ENCODE data around the gene CNTN4.
"Not testable (repeated sequence)": the region's sequence is repeated elsewhere in the genome, so short reads cannot be mapped to it uniquely, and the experiment has no call there.

CNTN4 gene

DNA sequence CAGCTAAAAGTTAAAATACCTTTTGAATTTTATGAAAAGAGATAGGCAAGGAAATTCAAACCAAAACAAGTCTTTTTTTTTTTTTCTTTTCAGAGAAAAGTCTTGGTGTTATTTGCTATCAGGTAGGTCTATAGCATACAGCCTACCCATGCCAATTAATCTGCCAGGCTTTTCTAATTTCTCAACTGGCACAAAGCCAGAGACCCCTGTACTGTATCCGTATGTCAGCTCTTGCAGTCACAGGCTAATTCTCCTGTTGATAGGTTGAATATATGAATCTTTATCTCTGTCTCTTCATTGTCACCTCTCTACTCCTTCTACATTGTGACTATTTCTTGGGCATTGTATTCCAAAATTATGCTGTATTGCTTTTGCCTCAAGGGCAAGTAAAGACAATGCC is 878.1 kb downstream of the CNTN4 start:
- Histone ChIP-seq H3K27ac (ENCODE audit: insufficient read depth, low read depth, low read length, poor library complexity, severe bottlenecking) (no peak overlapping the region), H3K9me3 (ENCODE audit: control insufficient read depth, low read length) (no peaks in the 10 kb centered on the region), H3K4me1 (ENCODE audit: control insufficient read depth, insufficient read depth, low read length) (peaks cover 6% of the 10 kb centered on the region), H3K36me3 (ENCODE audit: control insufficient read depth, insufficient read depth, low read length) (no peaks in the 10 kb centered on the region), H3K27me3 (ENCODE audit: control insufficient read depth, insufficient read depth, low read length, poor library complexity, severe bottlenecking) (no peaks in the 10 kb centered on the region), H3K4me3 (ENCODE audit: insufficient read depth, low read depth, low read length) (no peak overlapping the region)
- WGBS, 2 experiments, result 90% methylated on average over 1 of the region's 1 CpG; no CpG with 5 or more reads in 1 of the 2 experiments

DNA sequence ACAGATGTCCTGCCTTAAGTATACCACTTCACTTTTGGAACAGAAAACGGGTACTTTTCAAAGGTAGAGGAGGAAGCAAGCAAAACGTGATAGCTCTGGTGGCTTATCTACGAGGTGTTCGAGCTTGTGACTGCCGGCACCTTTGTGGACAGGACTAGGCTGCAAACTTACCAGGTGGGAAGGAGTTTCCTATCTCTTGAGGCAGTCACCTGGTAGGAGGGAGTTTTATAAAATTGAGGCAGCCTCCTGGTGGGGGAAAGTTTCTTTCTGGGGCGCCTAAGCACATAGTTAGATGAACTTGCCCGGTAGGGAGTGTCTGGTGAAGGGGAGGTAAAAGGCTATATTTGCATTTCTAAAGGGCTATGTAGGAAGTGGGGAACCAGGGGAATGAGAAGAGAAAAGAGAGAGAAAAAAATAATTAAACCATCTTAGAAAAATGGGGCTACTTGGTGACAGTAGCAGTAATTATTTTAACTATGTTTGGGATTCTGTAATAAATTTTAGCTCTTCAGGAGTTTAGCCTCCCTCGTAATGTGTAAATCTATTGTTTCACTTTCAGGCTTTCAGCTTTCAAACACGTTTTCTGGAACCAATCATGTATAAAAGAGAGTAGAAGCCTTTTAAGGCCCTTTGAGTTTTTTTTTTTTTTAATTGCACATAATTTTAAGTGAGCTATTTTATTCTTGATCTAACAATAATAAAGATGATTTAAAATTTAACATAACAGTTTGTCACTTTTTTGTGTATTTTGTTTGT is 880.5 kb downstream of the CNTN4 start:
- Histone ChIP-seq H3K4me1 (ENCODE audit: control insufficient read depth, insufficient read depth, low read length) (peaks cover 6% of the 10 kb centered on the region), H3K36me3 (ENCODE audit: control insufficient read depth, insufficient read depth, low read length) (no peaks in the 10 kb centered on the region), H3K9me3 (ENCODE audit: control insufficient read depth, low read length) (no peaks in the 10 kb centered on the region), H3K27ac (ENCODE audit: insufficient read depth, low read depth, low read length, poor library complexity, severe bottlenecking) (no peak overlapping the region), H3K4me3 (ENCODE audit: insufficient read depth, low read depth, low read length) (no peak overlapping the region), H3K27me3 (ENCODE audit: control insufficient read depth, insufficient read depth, low read length, poor library complexity, severe bottlenecking) (no peaks in the 10 kb centered on the region)
- 20 to 22% methylated on average over 7 to 9 of the region's 9 CpGs for WGBS, 2 experiments

DNA sequence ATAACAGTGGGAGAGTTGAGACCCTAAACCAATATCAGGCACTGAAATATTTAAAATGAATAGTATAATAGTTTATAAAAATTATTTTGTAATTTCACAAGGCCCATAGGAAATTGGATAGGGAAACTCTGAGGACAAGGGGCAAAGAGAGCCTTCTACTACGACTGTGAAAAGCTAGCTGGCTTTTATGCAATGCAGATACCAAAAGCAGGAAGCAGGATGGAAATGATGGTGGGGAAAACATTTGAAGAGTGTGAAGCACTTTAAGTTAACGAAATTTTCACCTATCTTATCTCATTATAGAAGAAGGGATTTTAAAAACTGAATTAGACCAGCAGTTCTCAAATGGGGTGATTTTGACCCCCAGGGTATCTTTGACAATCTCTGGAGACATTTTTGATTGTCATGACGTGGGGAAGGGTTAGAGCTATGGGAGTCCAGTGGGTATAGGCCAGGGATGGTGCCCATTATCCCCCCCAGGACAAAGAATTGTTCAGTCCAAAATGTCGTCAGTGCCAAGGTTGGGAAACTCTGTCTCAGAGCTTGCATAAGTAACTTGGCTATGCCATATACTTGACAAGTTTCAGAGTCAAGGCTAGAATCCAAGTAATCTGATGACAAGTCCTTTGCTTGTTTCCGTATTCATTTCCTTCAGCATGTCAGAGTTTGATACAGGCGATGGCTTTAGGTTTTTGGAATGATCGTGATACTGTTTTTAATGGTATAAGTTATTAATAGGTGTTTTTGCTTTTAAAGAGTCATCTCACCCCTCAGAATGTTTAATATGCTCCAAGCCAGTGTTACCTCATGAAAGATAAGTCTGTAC is 885.6 kb downstream of the CNTN4 start:
- H3K27ac ChIP-seq (ENCODE audit: insufficient read depth, low read depth, low read length, poor library complexity, severe bottlenecking), result no peak overlapping the region
- 87 to 93% methylated on average over 6 to 7 of the region's 7 CpGs for WGBS, 2 experiments
- H3K4me1 ChIP-seq (ENCODE audit: control insufficient read depth, insufficient read depth, low read length), result peaks cover 6% of the 10 kb centered on the region

DNA sequence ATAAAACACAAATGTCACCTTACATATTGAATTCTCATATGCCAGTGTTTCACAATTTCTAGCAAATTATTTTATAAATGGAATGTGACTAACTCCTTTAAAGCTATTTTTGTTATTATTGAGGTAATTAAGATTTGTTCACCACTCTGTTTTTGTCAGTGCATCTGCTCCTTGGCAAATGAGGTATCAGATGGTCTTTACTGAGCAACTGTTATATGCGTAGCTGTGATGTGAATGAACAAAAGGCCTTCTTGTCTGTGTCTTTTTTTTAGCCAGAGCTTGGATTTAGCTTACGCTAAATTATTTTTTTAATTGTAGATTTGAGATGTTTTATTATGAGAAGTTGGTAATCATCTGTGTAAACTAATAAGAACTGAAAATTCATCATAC is 886.2 kb downstream of the CNTN4 start:
- Histone ChIP-seq H3K9me3 (ENCODE audit: control insufficient read depth, low read length) (no peaks in the 10 kb centered on the region), H3K36me3 (ENCODE audit: control insufficient read depth, insufficient read depth, low read length) (no peaks in the 10 kb centered on the region), H3K4me3 (ENCODE audit: insufficient read depth, low read depth, low read length) (no peak overlapping the region), H3K27me3 (ENCODE audit: control insufficient read depth, insufficient read depth, low read length, poor library complexity, severe bottlenecking) (no peaks in the 10 kb centered on the region), H3K4me1 (ENCODE audit: control insufficient read depth, insufficient read depth, low read length) (no peaks in the 10 kb centered on the region), H3K27ac (ENCODE audit: insufficient read depth, low read depth, low read length, poor library complexity, severe bottlenecking) (no peak overlapping the region)
- WGBS, 2 experiments, result 92 to 100% methylated on average over 2 of the region's 2 CpGs

More for the DNA sequence above, 885.6 kb downstream of the CNTN4 start:
- Histone ChIP-seq H3K9me3 (ENCODE audit: control insufficient read depth, low read length) (no peaks in the 10 kb centered on the region), H3K4me3 (ENCODE audit: insufficient read depth, low read depth, low read length) (no peak overlapping the region), H3K27me3 (ENCODE audit: control insufficient read depth, insufficient read depth, low read length, poor library complexity, severe bottlenecking) (no peaks in the 10 kb centered on the region), H3K36me3 (ENCODE audit: control insufficient read depth, insufficient read depth, low read length) (no peaks in the 10 kb centered on the region)

DNA sequence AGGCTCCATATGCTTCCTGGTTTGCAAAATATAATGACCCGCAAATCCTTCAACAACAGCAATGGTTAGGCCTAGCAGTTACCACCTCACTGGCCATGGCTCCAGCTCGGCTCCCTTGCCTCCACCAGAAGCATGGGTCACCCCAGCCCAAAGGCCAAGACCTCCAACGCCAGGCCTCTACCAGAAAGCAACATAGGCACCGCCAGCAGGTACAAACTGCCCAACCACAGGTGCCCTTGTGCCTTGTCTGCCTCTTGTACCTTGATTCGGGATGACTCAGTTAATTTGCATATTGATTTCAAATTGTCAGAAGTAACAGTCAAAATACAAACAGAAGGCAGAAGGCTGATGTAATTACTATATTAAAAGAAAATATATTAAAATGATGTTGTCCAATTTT is 886.8 kb downstream of the CNTN4 start:
- WGBS, 2 experiments, result 91 to 92% methylated on average over 5 of the region's 5 CpGs

DNA sequence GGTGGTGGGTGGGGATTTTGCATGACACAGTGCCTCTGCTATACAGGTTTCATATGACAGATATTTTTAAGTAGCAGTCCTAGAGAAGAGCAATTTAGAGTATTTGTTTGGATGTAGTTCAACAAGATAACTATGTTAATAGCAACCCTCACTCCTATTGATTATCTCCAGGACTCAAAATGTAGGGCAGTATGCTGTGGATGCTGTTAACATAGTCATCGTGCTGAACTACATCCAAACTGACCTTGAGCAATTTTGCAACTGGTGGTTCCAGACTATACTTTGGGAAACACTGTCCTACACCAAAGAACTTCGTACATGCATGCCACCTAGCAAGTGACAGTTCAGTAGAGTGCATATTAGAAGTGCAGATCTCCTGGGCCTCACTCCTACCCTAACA is 893.9 kb downstream of the CNTN4 start:
- H3K27ac ChIP-seq (ENCODE audit: insufficient read depth, low read depth, low read length, poor library complexity, severe bottlenecking), result no peak overlapping the region
- H3K9me3 ChIP-seq (ENCODE audit: control insufficient read depth, low read length), result no peaks in the 10 kb centered on the region
- WGBS, 2 experiments, result 88 to 100% methylated on average over 2 of the region's 2 CpGs
- no peaks in the 10 kb centered on the region for H3K36me3 ChIP-seq (ENCODE audit: control insufficient read depth, insufficient read depth, low read length)
- H3K4me3 ChIP-seq (ENCODE audit: insufficient read depth, low read depth, low read length), result no peak overlapping the region
- no peaks in the 10 kb centered on the region for H3K4me1 ChIP-seq (ENCODE audit: control insufficient read depth, insufficient read depth, low read length)
- no peaks in the 10 kb centered on the region for H3K27me3 ChIP-seq (ENCODE audit: control insufficient read depth, insufficient read depth, low read length, poor library complexity, severe bottlenecking)

More for the DNA sequence above, 886.8 kb downstream of the CNTN4 start:
- no peaks in the 10 kb centered on the region for H3K36me3 ChIP-seq (ENCODE audit: control insufficient read depth, insufficient read depth, low read length)
- no peaks in the 10 kb centered on the region for H3K4me1 ChIP-seq (ENCODE audit: control insufficient read depth, insufficient read depth, low read length)
- no peaks in the 10 kb centered on the region for H3K9me3 ChIP-seq (ENCODE audit: control insufficient read depth, low read length)
- H3K27me3 ChIP-seq (ENCODE audit: control insufficient read depth, insufficient read depth, low read length, poor library complexity, severe bottlenecking), result no peaks in the 10 kb centered on the region
- no peak overlapping the region for H3K4me3 ChIP-seq (ENCODE audit: insufficient read depth, low read depth, low read length)
- H3K27ac ChIP-seq (ENCODE audit: insufficient read depth, low read depth, low read length, poor library complexity, severe bottlenecking), result no peak overlapping the region

DNA sequence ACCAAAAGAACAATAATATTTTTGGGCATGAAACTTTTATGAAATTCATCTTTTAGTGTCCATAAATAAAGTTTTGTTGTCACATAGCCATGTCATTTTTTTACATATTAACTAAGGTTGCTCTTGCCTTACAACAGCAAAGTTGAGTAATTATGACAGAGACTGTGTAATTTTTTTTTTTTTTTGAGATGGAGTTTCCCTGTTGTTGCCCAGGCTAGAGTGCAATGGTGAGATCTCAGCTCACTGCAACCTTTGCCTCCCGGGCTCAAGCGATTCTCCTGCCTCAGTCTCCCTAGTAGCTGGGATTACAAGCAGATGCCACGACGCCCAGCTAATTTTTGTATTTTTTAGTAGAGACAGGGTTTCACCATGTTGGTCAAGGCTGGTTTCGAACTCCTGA is 894.5 kb downstream of the CNTN4 start:
- H3K4me1 ChIP-seq (ENCODE audit: control insufficient read depth, insufficient read depth, low read length); H3K4me3 ChIP-seq (ENCODE audit: insufficient read depth, low read depth, low read length): not testable (repeated sequence)
- WGBS, 2 experiments, result 89 to 94% methylated on average over 5 of the region's 5 CpGs

DNA sequence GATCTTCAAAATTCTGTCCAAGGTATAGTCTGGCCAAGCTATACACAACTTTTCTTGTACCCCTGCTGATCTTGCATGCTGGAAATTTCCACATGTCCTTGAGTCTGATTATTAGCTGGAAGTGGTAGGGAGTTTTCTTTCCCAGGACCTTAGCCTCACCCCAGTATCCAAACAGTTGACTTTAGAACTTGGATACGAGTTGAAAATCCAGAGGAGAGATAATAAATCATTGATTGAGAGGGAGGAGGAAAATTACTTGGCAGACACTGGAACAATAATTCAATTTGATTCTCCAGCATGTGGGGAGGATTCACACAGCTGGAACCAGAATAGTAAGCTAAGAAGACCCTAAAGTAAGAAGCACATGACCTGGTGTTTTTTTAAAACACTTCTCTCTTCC is 895.1 kb downstream of the CNTN4 start:
- H3K27ac ChIP-seq (ENCODE audit: insufficient read depth, low read depth, low read length, poor library complexity, severe bottlenecking), result no peak overlapping the region
- WGBS, 2 experiments, result 80 to 93% methylated on average over 1 of the region's 1 CpG
- H3K4me1 ChIP-seq (ENCODE audit: control insufficient read depth, insufficient read depth, low read length), result no peaks in the 10 kb centered on the region
- no peaks in the 10 kb centered on the region for H3K36me3 ChIP-seq (ENCODE audit: control insufficient read depth, insufficient read depth, low read length)
- no peaks in the 10 kb centered on the region for H3K9me3 ChIP-seq (ENCODE audit: control insufficient read depth, low read length)
- no peaks in the 10 kb centered on the region for H3K27me3 ChIP-seq (ENCODE audit: control insufficient read depth, insufficient read depth, low read length, poor library complexity, severe bottlenecking)
- H3K4me3 ChIP-seq (ENCODE audit: insufficient read depth, low read depth, low read length), result no peak overlapping the region

More for the DNA sequence above, 894.5 kb downstream of the CNTN4 start:
- H3K9me3 ChIP-seq (ENCODE audit: control insufficient read depth, low read length); H3K27me3 ChIP-seq (ENCODE audit: control insufficient read depth, insufficient read depth, low read length, poor library complexity, severe bottlenecking); H3K27ac ChIP-seq (ENCODE audit: insufficient read depth, low read depth, low read length, poor library complexity, severe bottlenecking); H3K36me3 ChIP-seq (ENCODE audit: control insufficient read depth, insufficient read depth, low read length): not testable (repeated sequence)

DNA sequence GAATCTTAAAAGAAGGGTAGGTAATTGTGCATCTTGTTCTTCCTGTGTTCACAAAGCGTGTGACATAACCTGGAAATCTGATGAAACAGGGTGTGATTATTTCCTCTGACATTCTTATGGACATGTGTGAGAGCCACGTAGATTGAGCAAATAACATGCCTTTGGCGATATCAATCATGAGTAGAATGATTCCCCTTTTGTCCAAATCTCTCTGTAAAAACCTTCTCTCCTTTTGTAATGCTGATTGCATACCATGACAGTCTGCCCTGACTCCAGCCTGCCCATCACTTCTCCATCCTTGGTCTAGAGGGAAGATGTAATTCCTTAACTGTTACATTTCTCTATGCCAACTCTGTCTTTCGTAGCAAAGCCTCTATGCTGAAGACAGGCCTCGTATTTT is 896.5 kb downstream of the CNTN4 start:
- Histone ChIP-seq H3K4me1 (ENCODE audit: control insufficient read depth, insufficient read depth, low read length) (no peaks in the 10 kb centered on the region), H3K9me3 (ENCODE audit: control insufficient read depth, low read length) (no peaks in the 10 kb centered on the region), H3K27me3 (ENCODE audit: control insufficient read depth, insufficient read depth, low read length, poor library complexity, severe bottlenecking) (no peaks in the 10 kb centered on the region), H3K27ac (ENCODE audit: insufficient read depth, low read depth, low read length, poor library complexity, severe bottlenecking) (no peak overlapping the region), H3K36me3 (ENCODE audit: control insufficient read depth, insufficient read depth, low read length) (no peaks in the 10 kb centered on the region), H3K4me3 (ENCODE audit: insufficient read depth, low read depth, low read length) (no peak overlapping the region)
- WGBS, 2 experiments, result 84 to 94% methylated on average over 5 of the region's 5 CpGs

DNA sequence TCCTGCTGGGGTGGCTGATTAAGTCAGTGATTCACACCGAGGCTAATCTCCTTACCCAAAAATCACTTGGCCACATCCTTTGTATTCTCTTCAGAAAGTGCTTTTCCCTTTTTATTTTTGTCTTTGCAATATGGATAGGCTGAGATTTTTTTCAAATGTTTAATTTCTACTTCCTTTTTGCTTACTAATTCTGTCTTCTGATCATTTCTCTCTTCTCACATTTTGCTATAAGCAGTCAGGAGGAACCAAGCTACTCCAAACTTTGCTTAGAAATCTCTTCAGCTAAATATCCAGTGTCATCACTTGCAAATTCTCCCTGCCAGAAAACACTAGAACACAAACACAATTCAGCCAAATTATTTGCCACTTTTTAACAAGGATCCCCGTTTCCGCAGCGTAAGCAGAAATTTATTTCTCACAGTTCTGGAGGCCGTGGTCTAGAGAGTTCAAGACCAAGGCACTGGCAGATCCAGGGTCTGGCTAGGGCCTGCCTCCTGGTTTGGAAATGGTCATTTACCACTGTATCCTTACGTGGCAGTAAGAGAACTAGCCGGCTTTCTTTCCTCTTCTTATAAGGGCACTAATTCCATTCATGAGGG is 906.6 kb downstream of the CNTN4 start:
- no peaks in the 10 kb centered on the region for H3K27me3 ChIP-seq (ENCODE audit: control insufficient read depth, insufficient read depth, low read length, poor library complexity, severe bottlenecking)
- peaks cover 5% of the 10 kb centered on the region for H3K4me1 ChIP-seq (ENCODE audit: control insufficient read depth, insufficient read depth, low read length)
- H3K27ac ChIP-seq (ENCODE audit: insufficient read depth, low read depth, low read length, poor library complexity, severe bottlenecking), result no peak overlapping the region
- no peak overlapping the region for H3K4me3 ChIP-seq (ENCODE audit: insufficient read depth, low read depth, low read length)
- 83 to 94% methylated on average over 6 to 7 of the region's 7 CpGs for WGBS, 2 experiments
- H3K9me3 ChIP-seq (ENCODE audit: control insufficient read depth, low read length), result no peaks in the 10 kb centered on the region
- H3K36me3 ChIP-seq (ENCODE audit: control insufficient read depth, insufficient read depth, low read length), result no peaks in the 10 kb centered on the region

Measured in ectodermal cell (in vitro differentiated cells).